Breast epithelium (tissue), 3 donors: ENCODE results near the gene TMEM45A.

Experiments used
- CTCF ChIP-seq, 3 donors: fragments of 450-650 bp; IDR thresholded peaks; one replicate each; pipeline ENCODE4 v1.5.1; 2016 to 2017; ENCODE audit warnings: antibody characterized with exemption in 3 of 3, mild to moderate bottlenecking in 3 of 3, moderate library complexity in 3 of 3
- POLR2A ChIP-seq: fragments of 450-650 bp; IDR thresholded peaks from one replicate; pipeline ENCODE4 v1.6.1; 2016; ENCODE audit warnings: antibody characterized with exemption, mild to moderate bottlenecking, moderate library complexity

GRCh38 chr3:100523050-100523760 lies 30.8 kb downstream of the TMEM45A start:
- TF ChIP-seq POLR2A (no peak), CTCF (IDR thresholded peaks at IDR 0.05) (no peak)
